ENCODE results near the gene PSMC3IP. TPM values are rescaled to one million over a fixed set of nuclear protein-coding genes. Genes with fewer than 3 reads are reported as not detected.

The PSMC3IP gene
- total RNA-seq, 1 donor from 2014 or later: 5.6 TPM

GRCh38 chr17:42527932-42528331, 49.6 kb downstream of the PSMC3IP start:
- H3K9me3 Mint-ChIP-seq (ENCODE audit: unreplicated experiment): no peaks in the 10 kb centered on the region
- no peaks in the 10 kb centered on the region for H3K36me3 Mint-ChIP-seq (ENCODE audit: unreplicated experiment)
- no peak for TF ChIP-seq CTCF (IDR thresholded peaks at IDR 0.05)
- H3K27ac Mint-ChIP-seq (ENCODE audit: unreplicated experiment): no peak overlapping the region
- H3K4me1 Mint-ChIP-seq (ENCODE audit: unreplicated experiment): peaks cover 44% of the 10 kb centered on the region
- no peak overlapping the region for H3K4me3 Mint-ChIP-seq (ENCODE audit: unreplicated experiment)
- DNase-seq (ENCODE audit: extremely low spot score, unreplicated experiment): no peak
- H3K27me3 Mint-ChIP-seq (ENCODE audit: unreplicated experiment): no peaks in the 10 kb centered on the region

- TF ChIP-seq CTCF (IDR thresholded peaks at IDR 0.05): no peak
- H3K4me1 Mint-ChIP-seq (ENCODE audit: unreplicated experiment): peaks cover 54% of the 10 kb centered on the region
- H3K27me3 Mint-ChIP-seq (ENCODE audit: unreplicated experiment): no peaks in the 10 kb centered on the region
- H3K9me3 Mint-ChIP-seq (ENCODE audit: unreplicated experiment): no peaks in the 10 kb centered on the region
- no peak for DNase-seq (ENCODE audit: extremely low spot score, unreplicated experiment)
- no peaks in the 10 kb centered on the region for H3K36me3 Mint-ChIP-seq (ENCODE audit: unreplicated experiment)
- H3K27ac Mint-ChIP-seq (ENCODE audit: unreplicated experiment): peak overlapping the region; percentile 75
- no peak overlapping the region for H3K4me3 Mint-ChIP-seq (ENCODE audit: unreplicated experiment)
Measured at GRCh38 chr17:42526031-42526444, 51.5 kb downstream of the PSMC3IP start.

- Mint-ChIP-seq H3K27ac (ENCODE audit: unreplicated experiment) (peak overlapping the region; percentile 50), H3K4me1 (ENCODE audit: unreplicated experiment) (peaks cover 56% of the 10 kb centered on the region), H3K27me3 (ENCODE audit: unreplicated experiment) (no peaks in the 10 kb centered on the region), H3K4me3 (ENCODE audit: unreplicated experiment) (no peak overlapping the region), H3K36me3 (ENCODE audit: unreplicated experiment) (no peaks in the 10 kb centered on the region), H3K9me3 (ENCODE audit: unreplicated experiment) (no peaks in the 10 kb centered on the region)
- DNase-seq (ENCODE audit: extremely low spot score, unreplicated experiment): no peak
- TF ChIP-seq CTCF (IDR thresholded peaks at IDR 0.05): no peak
Measured at GRCh38 chr17:42525221-42525620, 52.3 kb downstream of the PSMC3IP start.

GRCh38 chr17:42522798-42523278, 54.7 kb downstream of the PSMC3IP start:
- H3K4me1 Mint-ChIP-seq (ENCODE audit: unreplicated experiment): peaks cover 75% of the 10 kb centered on the region
- no peak for DNase-seq (ENCODE audit: extremely low spot score, unreplicated experiment)
- H3K9me3 Mint-ChIP-seq (ENCODE audit: unreplicated experiment): no peaks in the 10 kb centered on the region
- H3K27ac Mint-ChIP-seq (ENCODE audit: unreplicated experiment): peak overlapping the region; percentile 99
- no peaks in the 10 kb centered on the region for H3K36me3 Mint-ChIP-seq (ENCODE audit: unreplicated experiment)
- TF ChIP-seq CTCF (IDR thresholded peaks at IDR 0.05): no peak
- H3K4me3 Mint-ChIP-seq (ENCODE audit: unreplicated experiment): peak overlapping the region; percentile 26
- no peaks in the 10 kb centered on the region for H3K27me3 Mint-ChIP-seq (ENCODE audit: unreplicated experiment)

Other genes with a start within 250 kb of the PSMC3IP start
- 280 and 281 TPM in 2 replicates for gene STAT3, start 189.3 kb downstream of the PSMC3IP start, total RNA-seq
- 487 and 510 TPM in 2 replicates for gene CAVIN1, start 154.5 kb downstream of the PSMC3IP start, total RNA-seq
- 63.2 and 67.1 TPM in 2 replicates for gene ATP6V0A1, start 118.9 kb downstream of the PSMC3IP start, total RNA-seq
- gene NAGLU, start 41.5 kb downstream of the PSMC3IP start, total RNA-seq: 86.5 and 96.6 TPM in 2 replicates
- gene HSD17B1, start 24.8 kb downstream of the PSMC3IP start, total RNA-seq: 1.2 and 1.4 TPM in 2 replicates
- gene COASY, start 15.6 kb downstream of the PSMC3IP start, total RNA-seq: 51.7 and 62.7 TPM in 2 replicates
- 34.6 and 35.8 TPM in 2 replicates for gene MLX, start 10.6 kb downstream of the PSMC3IP start, total RNA-seq
- 80.1 and 85.0 TPM in 2 replicates for gene RETREG3, start 31.6 kb upstream of the PSMC3IP start, total RNA-seq
- 47.2 and 55.5 TPM in 2 replicates for gene TUBG1, start 32.0 kb upstream of the PSMC3IP start, total RNA-seq
- 32.8 and 33.3 TPM in 2 replicates for gene TUBG2, start 81.6 kb upstream of the PSMC3IP start, total RNA-seq
- 26.7 and 28.9 TPM in 2 replicates for gene PLEKHH3, start 99.3 kb upstream of the PSMC3IP start, total RNA-seq
- gene CCR10, start 104.1 kb upstream of the PSMC3IP start, total RNA-seq: 1.2 and 1.6 TPM in 2 replicates
- gene CNTNAP1, start 104.8 kb upstream of the PSMC3IP start, total RNA-seq: 35.8 and 40.4 TPM in 2 replicates
- gene EZH1, start 167.3 kb upstream of the PSMC3IP start, total RNA-seq: 44.8 and 47.6 TPM in 2 replicates
- 1.6 and 2.4 TPM in 2 replicates for gene RAMP2, start 183.5 kb upstream of the PSMC3IP start, total RNA-seq
- gene VPS25, start 195.7 kb upstream of the PSMC3IP start, total RNA-seq: 63.9 and 66.1 TPM in 2 replicates
- 0.16 TPM in 2 replicates for gene WNK4, start 202.9 kb upstream of the PSMC3IP start, total RNA-seq
- gene COA3, start 221.0 kb upstream of the PSMC3IP start, total RNA-seq: 51.2 and 51.5 TPM in 2 replicates
- gene CNTD1, start 221.1 kb upstream of the PSMC3IP start, total RNA-seq: 0.31 and 0.51 TPM in 2 replicates
- 68.1 and 69.1 TPM in 2 replicates for gene BECN1, start 246.6 kb upstream of the PSMC3IP start, total RNA-seq

Data from osteocyte (in vitro differentiated cells).